Caco-2 (cell line): Measurements from ENCODE around the gene DSCAM. TPM values are rescaled to one million over a fixed set of nuclear protein-coding genes. Genes with fewer than 3 reads are reported as not detected.

Experiments used
- BruUV-seq: library from RNA; stranded (reverse); fragments of 400-500 nt; replicated peaks from 2 replicates; lab custom pipeline; 2021; lab: Mats Ljungman, UMichigan
- CTCF ChIA-PET: fragments of 300-600 bp; sonication (Branson Sonifier 250); formaldehyde crosslinking; loops from one replicate; lab custom pipeline; 2022; ENCODE audit warnings: antibody characterized with exemption; lab: Charles Lee
- POLR2A ChIA-PET: fragments of 300-600 bp; sonication (Branson Sonifier 250); formaldehyde crosslinking; loops from one replicate; lab custom pipeline; 2022; ENCODE audit warnings: antibody characterized with exemption; lab: Charles Lee
- DNase-seq, 2 experiments: peaks; one replicate each; pipeline versions ENCODE4 v3.0.0 to v3.0.0-alpha.2; 2020 to 2022
- H3K27me3 ChIP-seq: replicated peaks from 2 replicates; pipeline ENCODE4 v1.6.0; 2011; ENCODE audit warnings: low read length; ENCODE audit not compliant: control insufficient read depth, insufficient read depth
- H3K36me3 ChIP-seq: 2 replicates; pipeline ENCODE4 v1.5.1; 2011; ENCODE audit warnings: low read length; ENCODE audit not compliant: control insufficient read depth, insufficient read depth
- H3K4me1 ChIP-seq: fragments of 250-450 bp; sonication (Bioruptor Pico); 2 replicates; pipeline ENCODE4 v1.5.1; 2020; ENCODE audit warnings: mild to moderate bottlenecking
- H3K4me3 ChIP-seq: 2 replicates; pipeline ENCODE4 v1.5.1; 2011; ENCODE audit warnings: low read depth, mild to moderate bottlenecking, control low read depth, low read length
- H3K9me3 ChIP-seq: fragments of 250-450 bp; sonication (Bioruptor Pico); 2 replicates; pipeline ENCODE4 v1.5.1; 2020; ENCODE audit warnings: mild to moderate bottlenecking, moderate library complexity
- H3K27ac Mint-ChIP-seq: one replicate; pipeline ENCODE4 v1.8.0; 2022; ENCODE audit warnings: mixed read lengths; ENCODE audit not compliant: unreplicated experiment
- H3K27me3 Mint-ChIP-seq: one replicate; pipeline ENCODE4 v1.8.0; 2022; ENCODE audit warnings: mixed read lengths; ENCODE audit not compliant: insufficient read depth, unreplicated experiment
- H3K36me3 Mint-ChIP-seq: one replicate; pipeline ENCODE4 v1.8.0; 2022; ENCODE audit warnings: mild to moderate bottlenecking, mixed read lengths; ENCODE audit not compliant: insufficient read depth, unreplicated experiment
- H3K4me1 Mint-ChIP-seq: one replicate; pipeline ENCODE4 v1.8.0; 2022; ENCODE audit warnings: low read depth, mixed read lengths; ENCODE audit not compliant: unreplicated experiment
- H3K4me3 Mint-ChIP-seq: one replicate; pipeline ENCODE4 v1.8.0; 2022; ENCODE audit warnings: mild to moderate bottlenecking, moderate library complexity, mixed read lengths; ENCODE audit not compliant: unreplicated experiment
- H3K9me3 Mint-ChIP-seq: one replicate; pipeline ENCODE4 v1.8.0; 2022; ENCODE audit warnings: mixed read lengths; ENCODE audit not compliant: unreplicated experiment
- intact Hi-C: fragments of 100-400 bp; cut with micrococcal nuclease; formaldehyde crosslinking; loops from one replicate; pipeline ENCODE4 v1.10.0; 2022; ENCODE audit not compliant: unreplicated experiment
- total RNA-seq: library from RNA; stranded (reverse); gene quantifications from 2 replicates; pipeline ENCODE4 v1.2.3, GENCODE V29; 2022
- TF ChIP-seq, protein P1 (sequence below), 2 experiments: fragments of 200-600 bp in 1 of 2; IDR thresholded peaks; 1 replicate in 1 of 2; 2 replicates in 1 of 2; pipeline versions ENCODE4 v1.5.1 to v1.8.0; 2011 to 2022; ENCODE audit warnings: antibody characterized with exemption in 1 of 2, control low read depth in 1 of 2, inconsistent platforms in 1 of 2, low read depth in 1 of 2, low read length in 1 of 2, mild to moderate bottlenecking in 1 of 2, moderate library complexity in 1 of 2; ENCODE audit not compliant: insufficient read depth in 1 of 2, severe bottlenecking in 1 of 2, unreplicated experiment in 1 of 2

DSCAM gene
- total RNA-seq, 1 experiment from 2014 or later = not detected

DNA sequence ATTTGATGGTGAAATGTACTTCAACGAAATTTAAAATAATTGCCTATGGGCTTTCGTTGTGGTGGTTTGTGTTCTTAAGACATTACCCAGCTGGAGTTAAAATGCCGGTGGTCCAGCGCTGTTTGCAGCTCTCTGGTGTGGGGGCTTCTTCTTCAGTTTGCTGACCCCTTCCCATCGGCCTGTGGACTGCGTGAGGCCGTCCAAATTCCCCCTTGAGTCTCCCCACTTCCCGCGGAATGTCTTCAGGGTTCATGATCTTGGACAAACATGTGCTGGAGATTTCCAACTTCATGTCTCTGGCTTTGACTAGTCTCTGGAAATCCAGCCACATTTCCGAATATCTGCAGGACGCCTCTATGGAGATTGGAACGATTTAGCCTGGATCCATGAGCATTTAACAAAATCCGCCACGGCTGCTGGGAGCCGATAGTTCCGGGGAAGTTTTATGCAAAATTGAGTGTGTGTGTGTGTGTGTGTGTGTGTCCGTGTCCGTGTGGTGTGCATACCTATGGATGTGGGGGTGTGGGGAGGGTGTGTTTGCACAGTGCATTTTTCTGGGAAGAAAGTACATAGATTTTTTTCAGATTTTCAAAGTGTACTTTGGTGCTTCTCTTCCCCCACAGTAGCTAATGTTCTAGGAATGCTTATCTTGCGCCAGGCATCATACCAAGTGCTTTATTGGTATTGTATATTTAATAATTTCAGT is 862.5 kb downstream of the DSCAM start:
- no TSS peak for BruUV-seq
- Mint-ChIP-seq H3K9me3 (no peaks in the 10 kb centered on the region), H3K27ac (peak overlapping the region; percentile 8), H3K27me3 (no peaks in the 10 kb centered on the region), H3K4me1 (no peaks in the 10 kb centered on the region), H3K36me3 (no peaks in the 10 kb centered on the region), H3K4me3 (no peak overlapping the region)
- ChIA-PET CTCF (no interaction called here), POLR2A (no interaction called here)
- intact Hi-C loops = no loop called here
- H3K4me1 ChIP-seq = peaks cover 13% of the 10 kb centered on the region
- TF ChIP-seq, protein P1, sequence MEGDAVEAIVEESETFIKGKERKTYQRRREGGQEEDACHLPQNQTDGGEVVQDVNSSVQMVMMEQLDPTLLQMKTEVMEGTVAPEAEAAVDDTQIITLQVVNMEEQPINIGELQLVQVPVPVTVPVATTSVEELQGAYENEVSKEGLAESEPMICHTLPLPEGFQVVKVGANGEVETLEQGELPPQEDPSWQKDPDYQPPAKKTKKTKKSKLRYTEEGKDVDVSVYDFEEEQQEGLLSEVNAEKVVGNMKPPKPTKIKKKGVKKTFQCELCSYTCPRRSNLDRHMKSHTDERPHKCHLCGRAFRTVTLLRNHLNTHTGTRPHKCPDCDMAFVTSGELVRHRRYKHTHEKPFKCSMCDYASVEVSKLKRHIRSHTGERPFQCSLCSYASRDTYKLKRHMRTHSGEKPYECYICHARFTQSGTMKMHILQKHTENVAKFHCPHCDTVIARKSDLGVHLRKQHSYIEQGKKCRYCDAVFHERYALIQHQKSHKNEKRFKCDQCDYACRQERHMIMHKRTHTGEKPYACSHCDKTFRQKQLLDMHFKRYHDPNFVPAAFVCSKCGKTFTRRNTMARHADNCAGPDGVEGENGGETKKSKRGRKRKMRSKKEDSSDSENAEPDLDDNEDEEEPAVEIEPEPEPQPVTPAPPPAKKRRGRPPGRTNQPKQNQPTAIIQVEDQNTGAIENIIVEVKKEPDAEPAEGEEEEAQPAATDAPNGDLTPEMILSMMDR (IDR thresholded peaks at IDR 0.05; ENCODE audit: insufficient read depth in 1 of 2, low read depth in 1 of 2, low read length in 1 of 2, severe bottlenecking in 1 of 2, unreplicated experiment in 1 of 2) = no peak
- no peaks in the 10 kb centered on the region for H3K9me3 ChIP-seq
- DNase-seq = peak; percentile 31 to 52
- no peaks in the 10 kb centered on the region for H3K36me3 ChIP-seq
- no peaks in the 10 kb centered on the region for H3K27me3 ChIP-seq
- H3K4me3 ChIP-seq = no peak overlapping the region

DNA sequence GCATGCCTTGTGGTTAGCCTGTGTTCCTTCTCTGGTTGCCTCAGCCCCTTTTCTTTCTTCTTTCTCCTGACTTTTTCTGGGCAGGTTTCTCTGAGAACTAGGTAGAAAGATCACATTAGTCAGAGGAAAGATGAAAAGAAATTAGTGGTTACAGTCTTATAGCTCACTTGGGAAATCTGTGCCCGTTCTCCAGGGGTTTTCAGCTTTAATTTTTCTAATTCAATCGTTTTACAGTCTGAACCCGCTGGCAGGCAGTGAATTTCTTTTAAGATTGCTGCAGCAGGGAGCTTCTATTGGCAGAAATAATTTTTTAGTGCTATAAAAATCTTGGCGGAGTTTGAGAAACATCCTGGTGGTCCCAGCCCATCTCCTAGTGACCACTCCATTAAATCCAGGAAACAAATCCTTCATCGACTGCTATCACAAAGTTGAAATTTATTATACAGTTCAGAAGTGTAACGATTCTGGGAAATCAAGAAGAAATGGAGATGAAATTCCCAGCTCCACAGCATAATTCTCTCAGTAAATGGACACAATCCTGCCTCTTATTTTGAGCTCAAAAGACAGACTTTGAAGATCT is 866.6 kb downstream of the DSCAM start:
- Mint-ChIP-seq H3K27me3 (no peaks in the 10 kb centered on the region), H3K9me3 (no peaks in the 10 kb centered on the region), H3K27ac (no peak overlapping the region), H3K4me1 (no peaks in the 10 kb centered on the region), H3K36me3 (peaks cover 5% of the 10 kb centered on the region), H3K4me3 (no peak overlapping the region)
- no peak for DNase-seq
- BruUV-seq = no TSS peak
- ChIA-PET POLR2A (no interaction called here), CTCF (no interaction called here)
- Histone ChIP-seq H3K36me3 (no peaks in the 10 kb centered on the region), H3K4me3 (no peak overlapping the region), H3K27me3 (no peaks in the 10 kb centered on the region), H3K9me3 (no peaks in the 10 kb centered on the region), H3K4me1 (peaks cover 12% of the 10 kb centered on the region)
- TF ChIP-seq, protein P1 (IDR thresholded peaks at IDR 0.05; ENCODE audit: insufficient read depth in 1 of 2, low read depth in 1 of 2, low read length in 1 of 2, severe bottlenecking in 1 of 2, unreplicated experiment in 1 of 2) = no peak
- intact Hi-C loops = no loop called here

DNA sequence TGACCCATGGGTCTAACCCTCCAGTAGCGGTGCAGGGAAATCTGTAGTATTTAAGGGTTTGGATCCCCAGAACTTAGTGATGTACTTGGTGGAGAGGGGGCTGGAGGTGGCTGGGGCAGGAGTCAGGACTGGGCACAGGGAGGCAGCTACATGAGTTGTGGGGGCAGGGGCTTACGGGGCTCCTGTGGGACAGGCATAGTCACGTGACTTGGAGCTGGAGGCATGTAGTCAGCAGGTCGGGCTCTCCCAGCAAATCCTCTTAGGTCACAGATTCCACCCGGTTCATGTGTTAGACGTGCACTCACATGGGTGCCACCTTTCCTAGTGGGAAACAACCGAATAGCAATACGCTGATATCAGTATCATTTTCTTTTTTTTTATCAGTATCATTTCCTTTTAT is 867.6 kb downstream of the DSCAM start:
- TF ChIP-seq, protein P1 (IDR thresholded peaks at IDR 0.05; ENCODE audit: insufficient read depth in 1 of 2, low read depth in 1 of 2, low read length in 1 of 2, severe bottlenecking in 1 of 2, unreplicated experiment in 1 of 2) = no peak
- Histone ChIP-seq H3K4me3 (no peak overlapping the region), H3K9me3 (no peaks in the 10 kb centered on the region), H3K27me3 (no peaks in the 10 kb centered on the region), H3K36me3 (no peaks in the 10 kb centered on the region), H3K4me1 (peaks cover 2% of the 10 kb centered on the region)
- ChIA-PET POLR2A (no interaction called here), CTCF (no interaction called here)
- no peak overlapping the region for H3K27ac Mint-ChIP-seq
- DNase-seq = no peak
- no TSS peak for BruUV-seq
- H3K4me1 Mint-ChIP-seq = no peaks in the 10 kb centered on the region
- no peaks in the 10 kb centered on the region for H3K9me3 Mint-ChIP-seq
- intact Hi-C loops = no loop called here
- H3K36me3 Mint-ChIP-seq = peaks cover 5% of the 10 kb centered on the region
- no peak overlapping the region for H3K4me3 Mint-ChIP-seq
- H3K27me3 Mint-ChIP-seq = no peaks in the 10 kb centered on the region
